ENCODE data around the gene PCTP. TPM values are rescaled to one million over a fixed set of nuclear protein-coding genes. Genes with fewer than 3 reads are reported as not detected.

PCTP gene
- total RNA-seq, 4 donors from 2014 or later, result 30.8 to 62.1 (median 39.7) TPM

- peaks cover 0 to 80% (median 19%) of the 10 kb centered on the region in 4 donors for H3K4me1 ChIP-seq
- no peak overlapping the region for H3K4me3 ChIP-seq
- peaks cover 0 to 1% (median 0%) of the 10 kb centered on the region in 3 donors for H3K36me3 ChIP-seq
- no peaks in the 10 kb centered on the region for H3K9me3 ChIP-seq
- TF ChIP-seq CTCF (IDR thresholded peaks at IDR 0.05) (no peak), POLR2A (IDR thresholded peaks at IDR 0.05) (no peak), EP300 (IDR thresholded peaks at IDR 0.05) (no peak)
- peak overlapping the region in 3 of 4 donors; percentile 22 to 84 (median 81) for H3K27ac ChIP-seq
- no peak for DNase-seq (ENCODE audit: low spot score in 2 of 2)
- WGBS, 2 donors, result 93 to 94% methylated on average over 6 of the region's 6 CpGs
- H3K27me3 ChIP-seq, result no peaks in the 10 kb centered on the region
Measured at GRCh38 chr17:55762086-55762858, 11.4 kb downstream of the PCTP start.

DNA sequence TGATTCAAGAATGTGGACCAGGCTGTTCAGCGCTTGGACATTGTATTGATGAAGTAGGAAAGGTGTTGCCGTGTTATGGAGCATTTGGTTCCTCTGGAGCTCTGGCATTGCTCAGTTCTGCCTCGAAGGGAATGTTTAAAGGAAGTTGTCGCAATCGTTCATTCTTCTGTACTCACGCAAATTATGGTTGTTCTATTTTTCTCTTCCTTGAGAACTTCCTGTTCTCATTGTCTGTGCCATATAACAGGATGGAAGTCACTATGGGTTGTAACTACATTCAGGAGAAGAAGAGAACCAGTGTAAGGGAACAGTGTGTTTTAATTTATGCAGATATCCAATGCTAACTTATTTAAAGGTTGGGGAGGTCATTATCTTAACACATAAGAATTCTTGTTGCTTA lies 13.0 kb downstream of the PCTP start:
- no peak overlapping the region for H3K4me3 ChIP-seq
- no peak for DNase-seq (ENCODE audit: low spot score in 2 of 2)
- peaks cover 0 to 71% (median 19%) of the 10 kb centered on the region in 4 donors for H3K4me1 ChIP-seq
- no peak for TF ChIP-seq CTCF (IDR thresholded peaks at IDR 0.05)
- TF ChIP-seq EP300 (IDR thresholded peaks at IDR 0.05), result peak; percentile 75 to 94
- no peaks in the 10 kb centered on the region for H3K9me3 ChIP-seq
- H3K36me3 ChIP-seq, result peaks cover 0 to 16% (median 0%) of the 10 kb centered on the region in 3 donors
- H3K27ac ChIP-seq, result peak overlapping the region in 3 of 4 donors; percentile 40 to 84 (median 81)
- no peaks in the 10 kb centered on the region for H3K27me3 ChIP-seq
- WGBS, 2 donors, result 42 to 43% methylated on average over 6 of the region's 6 CpGs

DNA sequence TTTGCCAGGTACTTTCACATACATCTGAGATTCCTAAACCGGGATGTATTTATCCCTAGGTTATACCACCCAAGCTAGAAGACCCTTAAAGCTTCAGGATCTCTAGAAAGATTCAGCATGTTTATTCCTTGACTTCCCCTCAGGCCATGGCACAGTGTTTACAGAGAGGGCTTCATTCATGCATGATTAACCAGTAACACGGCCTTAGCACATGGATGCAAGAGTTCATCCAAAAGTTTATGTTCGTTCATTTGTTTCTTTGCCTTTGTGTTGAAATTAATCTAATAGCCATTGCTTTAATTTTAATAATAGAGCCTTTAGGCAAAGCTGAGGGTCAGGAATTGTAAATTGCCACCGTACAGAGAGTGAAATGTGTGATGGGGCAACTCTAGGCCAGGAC lies 13.8 kb downstream of the PCTP start:
- peaks cover 0 to 22% (median 0%) of the 10 kb centered on the region in 3 donors for H3K36me3 ChIP-seq
- no peaks in the 10 kb centered on the region for H3K9me3 ChIP-seq
- TF ChIP-seq EP300 (IDR thresholded peaks at IDR 0.05), result no peak
- no peak for TF ChIP-seq CTCF (IDR thresholded peaks at IDR 0.05)
- no peak for TF ChIP-seq POLR2A (IDR thresholded peaks at IDR 0.05)
- H3K27me3 ChIP-seq, result no peaks in the 10 kb centered on the region
- no peak for DNase-seq (ENCODE audit: low spot score in 2 of 2)
- peak overlapping the region; percentile 6 to 84 (median 60) for H3K27ac ChIP-seq
- H3K4me3 ChIP-seq, result no peak overlapping the region
- WGBS, 2 donors, result 57 to 67% methylated on average over 4 of the region's 4 CpGs
- H3K4me1 ChIP-seq, result peaks cover 0 to 71% (median 22%) of the 10 kb centered on the region in 4 donors

DNA sequence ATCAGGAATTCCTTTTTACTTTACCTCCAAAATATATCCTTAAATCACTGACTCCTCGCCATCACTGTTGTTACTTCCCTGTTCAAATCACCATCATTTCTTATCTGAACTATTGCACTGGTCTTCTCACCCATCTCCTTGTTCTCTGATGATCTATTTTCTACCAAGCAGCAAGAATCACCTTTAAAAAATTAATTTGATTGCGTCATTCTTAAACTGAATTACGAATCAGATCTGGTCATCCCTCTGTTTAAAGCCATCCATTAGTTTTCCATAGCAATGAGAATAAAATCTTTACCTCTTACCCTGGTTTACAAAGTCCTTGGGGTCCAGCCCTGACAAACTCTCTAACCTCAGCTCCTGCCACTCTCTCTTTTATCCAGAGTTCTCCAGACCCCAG lies 14.6 kb downstream of the PCTP start:
- no peaks in the 10 kb centered on the region for H3K9me3 ChIP-seq
- no peak for TF ChIP-seq CTCF (IDR thresholded peaks at IDR 0.05)
- no peak for TF ChIP-seq POLR2A (IDR thresholded peaks at IDR 0.05)
- peaks cover 0 to 22% (median 0%) of the 10 kb centered on the region in 3 donors for H3K36me3 ChIP-seq
- peak overlapping the region; percentile 6 to 84 (median 60) for H3K27ac ChIP-seq
- peaks cover 0 to 69% (median 20%) of the 10 kb centered on the region in 4 donors for H3K4me1 ChIP-seq
- no peak overlapping the region for H3K4me3 ChIP-seq
- WGBS, 2 donors, result 96 to 99% methylated on average over 3 of the region's 3 CpGs
- no peak for DNase-seq (ENCODE audit: low spot score in 2 of 2)
- no peaks in the 10 kb centered on the region for H3K27me3 ChIP-seq

GRCh38 chr17:55768936-55769624 lies 18.2 kb downstream of the PCTP start:
- Histone ChIP-seq H3K4me1 (peaks cover 0 to 37% (median 10%) of the 10 kb centered on the region in 4 donors), H3K27me3 (no peaks in the 10 kb centered on the region), H3K9me3 (no peaks in the 10 kb centered on the region), H3K36me3 (peaks cover 0 to 54% (median 0%) of the 10 kb centered on the region in 3 donors), H3K4me3 (no peak overlapping the region), H3K27ac (peak overlapping the region in 3 of 4 donors; percentile 58 to 74 (median 74))
- TF ChIP-seq CTCF (IDR thresholded peaks at IDR 0.05), result no peak
- TF ChIP-seq EP300 (IDR thresholded peaks at IDR 0.05), result no peak
- no peak for DNase-seq (ENCODE audit: low spot score in 2 of 2)
